Right atrium auricular region (tissue), 2 donors: ENCODE measurements around the gene CYP46A1. TPM values are rescaled to one million over a fixed set of nuclear protein-coding genes. Genes with fewer than 3 reads are reported as not detected.

Experiments
- DNase-seq: peaks from one replicate; pipeline ENCODE4 v3.0.0-alpha.2; 2019; ENCODE audit warnings: low spot score
- H3K27ac ChIP-seq, 2 donors: fragments of 200-600 bp; sonication (generic); 1 replicate in 1 of 2; 2 replicates in 1 of 2; pipeline ENCODE4 v1.5.1; 2016 to 2019
- H3K27me3 ChIP-seq, 2 donors: fragments of 200-600 bp; sonication (generic); one replicate each; pipeline versions ENCODE4 v1.5.1 to v1.6.0; 2017 to 2019
- H3K36me3 ChIP-seq: fragments of 200-600 bp; sonication (generic); one replicate; pipeline ENCODE4 v1.5.1; 2016
- H3K4me1 ChIP-seq, 2 donors: fragments of 200-600 bp; sonication (generic); one replicate each; pipeline versions ENCODE4 v1.5.1 to v1.6.0; 2017 to 2019
- H3K4me3 ChIP-seq, 2 donors: fragments of 200-600 bp; sonication (generic); 1 replicate in 1 of 2; 2 replicates in 1 of 2; pipeline ENCODE4 v1.5.1; 2017 to 2019; ENCODE audit warnings: mild to moderate bottlenecking in 1 of 2, moderate library complexity in 1 of 2
- H3K9me3 ChIP-seq, 2 donors: fragments of 200-600 bp; sonication (generic); one replicate each; pipeline ENCODE4 v1.5.1; 2019
- total RNA-seq, 2 donors: library from RNA; depleted of rRNA; stranded (reverse); fragments of >200 nt; gene quantifications; one replicate each; pipeline ENCODE4 v1.1.0, GENCODE V29; 2016
- TF ChIP-seq, protein P1 (sequence below), 2 donors: fragments of 200-600 bp; sonication (generic); IDR thresholded peaks; one replicate each; pipeline ENCODE4 v1.5.1; 2019; ENCODE audit warnings: antibody characterized with exemption in 2 of 2

CYP46A1 gene
- total RNA-seq, 2 donors from 2014 or later: 1.4 to 6.9 TPM

- TF ChIP-seq, protein P1, sequence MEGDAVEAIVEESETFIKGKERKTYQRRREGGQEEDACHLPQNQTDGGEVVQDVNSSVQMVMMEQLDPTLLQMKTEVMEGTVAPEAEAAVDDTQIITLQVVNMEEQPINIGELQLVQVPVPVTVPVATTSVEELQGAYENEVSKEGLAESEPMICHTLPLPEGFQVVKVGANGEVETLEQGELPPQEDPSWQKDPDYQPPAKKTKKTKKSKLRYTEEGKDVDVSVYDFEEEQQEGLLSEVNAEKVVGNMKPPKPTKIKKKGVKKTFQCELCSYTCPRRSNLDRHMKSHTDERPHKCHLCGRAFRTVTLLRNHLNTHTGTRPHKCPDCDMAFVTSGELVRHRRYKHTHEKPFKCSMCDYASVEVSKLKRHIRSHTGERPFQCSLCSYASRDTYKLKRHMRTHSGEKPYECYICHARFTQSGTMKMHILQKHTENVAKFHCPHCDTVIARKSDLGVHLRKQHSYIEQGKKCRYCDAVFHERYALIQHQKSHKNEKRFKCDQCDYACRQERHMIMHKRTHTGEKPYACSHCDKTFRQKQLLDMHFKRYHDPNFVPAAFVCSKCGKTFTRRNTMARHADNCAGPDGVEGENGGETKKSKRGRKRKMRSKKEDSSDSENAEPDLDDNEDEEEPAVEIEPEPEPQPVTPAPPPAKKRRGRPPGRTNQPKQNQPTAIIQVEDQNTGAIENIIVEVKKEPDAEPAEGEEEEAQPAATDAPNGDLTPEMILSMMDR (IDR thresholded peaks at IDR 0.05): no peak
Measured at GRCh38 chr14:99688629-99689028, 4.5 kb downstream of the CYP46A1 start.

DNA sequence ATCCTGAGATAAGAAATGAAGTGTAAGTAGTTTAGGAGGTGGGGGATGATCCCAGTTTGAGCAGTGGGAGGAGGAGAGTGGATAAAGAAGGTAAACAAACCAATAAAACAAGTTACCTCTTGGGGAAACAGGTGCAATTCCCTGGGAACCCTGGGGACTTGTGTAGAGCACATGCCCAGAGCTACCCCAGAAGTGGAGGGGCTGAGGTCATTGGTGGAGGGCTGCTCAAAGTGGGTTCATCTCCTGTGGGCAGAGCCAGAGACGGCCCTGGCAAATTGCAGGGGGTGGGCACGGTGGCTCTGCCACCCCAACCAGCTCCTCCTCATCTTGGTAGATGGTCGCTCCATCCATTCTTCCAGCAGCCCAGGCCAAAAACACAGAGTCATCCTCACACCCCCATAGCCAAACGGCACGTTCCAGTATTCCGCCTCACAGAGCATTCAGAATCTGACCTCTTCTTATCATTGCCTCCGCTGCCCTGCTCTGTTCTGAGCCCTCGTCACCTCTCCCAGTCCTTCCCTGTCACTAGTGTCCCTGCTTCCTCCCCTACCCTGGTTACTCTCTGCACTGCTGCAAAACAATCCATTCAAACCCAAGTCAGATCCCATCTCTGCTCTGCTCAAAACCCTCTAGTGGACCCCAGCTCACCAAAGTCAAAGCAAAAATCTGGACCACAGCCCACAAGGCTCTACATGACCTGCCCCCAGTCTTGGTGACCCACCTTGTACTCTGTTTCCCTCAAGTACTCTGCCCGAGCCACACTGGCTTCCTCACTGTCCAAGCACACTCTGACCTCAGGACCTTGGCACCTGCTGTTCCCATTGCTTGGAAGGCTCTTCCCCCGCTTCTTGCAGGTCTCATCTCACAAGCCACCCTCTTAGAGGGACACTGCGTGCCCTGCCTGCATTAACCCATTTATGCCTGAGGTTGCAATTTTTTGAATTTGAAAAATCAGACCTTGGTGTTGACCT is 5.5 kb downstream of the CYP46A1 start:
- H3K9me3 ChIP-seq: no peaks in the 10 kb centered on the region
- no peak overlapping the region for H3K27ac ChIP-seq
- no peaks in the 10 kb centered on the region for H3K27me3 ChIP-seq
- H3K36me3 ChIP-seq: no peaks in the 10 kb centered on the region
- peak; percentile 38 for DNase-seq
- no peak overlapping the region for H3K4me3 ChIP-seq
- TF ChIP-seq, protein P1 (IDR thresholded peaks at IDR 0.05): no peak
- H3K4me1 ChIP-seq: peaks cover 0 to 3% of the 10 kb centered on the region in 2 donors

More at GRCh38 chr14:99688629-99689028, 4.5 kb downstream of the CYP46A1 start:
- Histone ChIP-seq H3K27ac (no peak overlapping the region), H3K9me3 (no peaks in the 10 kb centered on the region), H3K36me3 (no peaks in the 10 kb centered on the region), H3K4me1 (peaks cover 0 to 6% of the 10 kb centered on the region in 2 donors), H3K27me3 (no peaks in the 10 kb centered on the region), H3K4me3 (no peak overlapping the region)
- DNase-seq: peak; percentile 23

DNA sequence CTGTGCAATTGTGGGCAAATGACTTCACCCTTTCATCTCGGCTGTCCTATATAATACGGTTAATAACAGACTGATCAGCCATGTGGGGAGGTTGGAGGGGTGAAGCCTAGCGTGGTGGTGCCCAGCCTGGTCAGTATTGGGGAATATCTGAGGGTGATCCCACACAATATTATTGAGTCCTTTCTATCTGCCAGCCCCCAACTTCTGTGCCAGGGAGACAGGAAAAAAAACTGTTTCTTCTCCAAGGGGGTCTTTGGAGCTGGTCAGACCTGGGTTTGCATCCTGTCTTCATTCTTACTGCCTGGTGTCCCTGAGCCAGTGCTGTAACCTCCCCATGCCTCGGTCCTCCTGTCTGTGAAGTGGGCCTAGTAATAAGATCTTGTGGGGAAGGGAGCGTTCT is 6.5 kb downstream of the CYP46A1 start:
- H3K27ac ChIP-seq: no peak overlapping the region
- no peaks in the 10 kb centered on the region for H3K4me1 ChIP-seq
- TF ChIP-seq, protein P1 (IDR thresholded peaks at IDR 0.05): no peak
- no peak overlapping the region for H3K4me3 ChIP-seq
- no peak for DNase-seq
- no peaks in the 10 kb centered on the region for H3K27me3 ChIP-seq
- H3K9me3 ChIP-seq: no peaks in the 10 kb centered on the region
- no peaks in the 10 kb centered on the region for H3K36me3 ChIP-seq

DNA sequence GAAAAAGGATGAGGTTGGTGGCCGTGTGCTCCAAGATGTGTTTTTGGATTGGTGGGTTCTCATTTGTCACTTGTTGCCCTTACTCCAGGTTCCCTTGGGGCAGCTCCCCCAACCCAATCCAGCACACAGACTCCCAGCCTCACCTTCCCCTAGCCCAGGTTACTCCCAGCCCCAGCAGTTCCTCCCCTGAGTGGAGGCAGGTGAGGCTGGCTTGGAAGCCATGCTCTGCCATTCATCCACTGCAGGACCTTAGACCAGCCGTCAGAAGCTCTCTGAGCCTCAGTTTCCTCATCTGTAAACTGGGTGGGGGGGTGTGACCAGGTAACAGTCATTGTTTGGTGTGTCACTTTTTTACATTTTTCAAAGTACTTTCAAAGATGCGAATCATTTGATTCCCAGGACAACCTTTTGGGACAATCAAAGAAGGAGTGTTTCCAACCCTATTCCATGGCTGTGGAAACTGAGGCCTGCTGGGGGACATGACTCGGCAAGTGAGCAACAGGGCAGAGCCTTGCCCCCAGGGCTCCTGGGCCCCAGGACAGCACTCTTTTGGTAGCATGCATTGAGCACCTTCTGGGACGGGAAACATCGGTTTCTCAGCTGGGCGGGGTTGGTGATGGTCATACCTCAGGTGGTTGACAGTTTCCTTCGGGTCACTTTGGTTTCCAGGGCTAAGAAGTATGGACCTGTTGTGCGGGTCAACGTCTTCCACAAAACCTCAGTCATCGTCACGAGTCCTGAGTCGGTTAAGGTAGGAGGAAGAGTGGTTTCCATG is 7.2 kb downstream of the CYP46A1 start:
- H3K9me3 ChIP-seq: no peaks in the 10 kb centered on the region
- DNase-seq: peak; percentile 36
- no peaks in the 10 kb centered on the region for H3K4me1 ChIP-seq
- H3K36me3 ChIP-seq: no peaks in the 10 kb centered on the region
- no peaks in the 10 kb centered on the region for H3K27me3 ChIP-seq
- TF ChIP-seq, protein P1 (IDR thresholded peaks at IDR 0.05): no peak
- no peak overlapping the region for H3K4me3 ChIP-seq
- no peak overlapping the region for H3K27ac ChIP-seq

- Histone ChIP-seq H3K4me1 (no peaks in the 10 kb centered on the region), H3K9me3 (no peaks in the 10 kb centered on the region), H3K36me3 (no peaks in the 10 kb centered on the region), H3K27me3 (no peaks in the 10 kb centered on the region), H3K4me3 (no peak overlapping the region), H3K27ac (no peak overlapping the region)
- DNase-seq: peak; percentile 9
- TF ChIP-seq, protein P1 (IDR thresholded peaks at IDR 0.05): no peak
Measured at GRCh38 chr14:99693918-99694317, 9.8 kb downstream of the CYP46A1 start.
